Trophoblast cell (in vitro differentiated cells and primary cell): ENCODE results near the gene PITPNM3.
A peak's percentile ranks its signal among the peaks of the same experiment; 100 is the strongest.

Experiments used
- DNase-seq, 2 donors: peaks; one replicate each; pipeline ENCODE4 v3.0.0-alpha.2; 2016
- H2AFZ ChIP-seq: 2 replicates; pipeline ENCODE4 v1.6.1; 2013; ENCODE audit warnings: low read length, moderate library complexity, mild to moderate bottlenecking; ENCODE audit not compliant: insufficient read depth, poor library complexity
- H2AK5ac ChIP-seq: 2 replicates; pipeline ENCODE4 v1.6.1; 2013; ENCODE audit warnings: mild to moderate bottlenecking, low read length
- H2BK120ac ChIP-seq: 2 replicates; pipeline ENCODE4 v1.6.1; 2013; ENCODE audit warnings: low read length, mild to moderate bottlenecking, moderate library complexity; ENCODE audit not compliant: insufficient read depth, poor library complexity
- H2BK12ac ChIP-seq: 2 replicates; pipeline ENCODE4 v1.6.1; 2013; ENCODE audit warnings: mild to moderate bottlenecking, low read length, moderate library complexity
- H2BK5ac ChIP-seq: 2 replicates; pipeline ENCODE4 v1.6.1; 2013; ENCODE audit warnings: low read length, low read depth, moderate library complexity, mild to moderate bottlenecking; ENCODE audit not compliant: poor library complexity
- H3K14ac ChIP-seq: 2 replicates; pipeline ENCODE4 v1.6.1; 2013; ENCODE audit warnings: mild to moderate bottlenecking, low read length
- H3K18ac ChIP-seq: 2 replicates; pipeline ENCODE4 v1.6.1; 2013; ENCODE audit warnings: mild to moderate bottlenecking, low read length
- H3K23ac ChIP-seq: 2 replicates; pipeline ENCODE4 v1.6.1; 2013; ENCODE audit warnings: low read length
- H3K27ac ChIP-seq: 2 replicates; pipeline ENCODE4 v1.5.1; 2013; ENCODE audit warnings: low read depth, mild to moderate bottlenecking, inconsistent platforms, low read length, moderate library complexity
- H3K27me3 ChIP-seq: 2 replicates; pipeline ENCODE4 v1.6.1; 2013; ENCODE audit warnings: inconsistent platforms, mild to moderate bottlenecking, low read length, moderate library complexity; ENCODE audit not compliant: insufficient read depth
- H3K36me3 ChIP-seq, 2 experiments: 1 replicate in 1 of 2; 2 replicates in 1 of 2; pipeline ENCODE4 v1.6.1; 2013; ENCODE audit warnings: low read length in 2 of 2, mild to moderate bottlenecking in 2 of 2, moderate library complexity in 1 of 2; ENCODE audit not compliant: insufficient read depth in 2 of 2, control insufficient read depth in 1 of 2
- H3K4ac ChIP-seq: 2 replicates; pipeline ENCODE4 v1.6.1; 2013; ENCODE audit warnings: low read depth, mild to moderate bottlenecking, low read length, moderate library complexity
- H3K4me1 ChIP-seq, 2 experiments: 1 replicate in 1 of 2; 2 replicates in 1 of 2; pipeline ENCODE4 v1.6.1; 2013; ENCODE audit warnings: low read length in 2 of 2, mild to moderate bottlenecking in 2 of 2, moderate library complexity in 1 of 2; ENCODE audit not compliant: insufficient read depth in 2 of 2, control insufficient read depth in 1 of 2
- H3K4me2 ChIP-seq: 2 replicates; pipeline ENCODE4 v1.6.1; 2013; ENCODE audit warnings: inconsistent platforms, mild to moderate bottlenecking, low read length, moderate library complexity
- H3K4me3 ChIP-seq: 2 replicates; pipeline ENCODE4 v1.5.1; 2013; ENCODE audit warnings: mild to moderate bottlenecking, low read depth, low read length, inconsistent platforms
- H3K79me1 ChIP-seq: one replicate; pipeline ENCODE4 v1.6.1; 2013; ENCODE audit warnings: low read length
- H3K79me2 ChIP-seq: 2 replicates; pipeline ENCODE4 v1.6.1; 2013; ENCODE audit warnings: low read length, mild to moderate bottlenecking; ENCODE audit not compliant: control insufficient read depth, insufficient read depth, poor library complexity
- H3K9ac ChIP-seq: 2 replicates; pipeline ENCODE4 v1.6.1; 2013; ENCODE audit warnings: mild to moderate bottlenecking, low read length
- H3K9me3 ChIP-seq: 2 replicates; pipeline ENCODE4 v1.6.1; 2013; ENCODE audit warnings: low read depth, mild to moderate bottlenecking, control low read depth, inconsistent platforms, low read length; ENCODE audit not compliant: insufficient read depth
- H4K12ac ChIP-seq: 2 replicates; pipeline ENCODE4 v1.6.1; 2013; ENCODE audit warnings: low read depth, mild to moderate bottlenecking, low read length, moderate library complexity
- H4K8ac ChIP-seq: 2 replicates; pipeline ENCODE4 v1.6.1; 2013; ENCODE audit warnings: low read depth, mild to moderate bottlenecking, low read length, moderate library complexity
- H4K91ac ChIP-seq: one replicate; pipeline ENCODE4 v1.6.1; 2013; ENCODE audit warnings: low read depth, mild to moderate bottlenecking, low read length, moderate library complexity
- WGBS: extraction: QIAGEN DNeasy Blood & Tissue Kit; methylation state at CpG from one replicate; pipeline ENCODE4 v1.1.7; 2013; ENCODE audit warnings: missing lambda C conversion rate; ENCODE audit not compliant: insufficient read length, insufficient coverage; ENCODE audit errors: extremely low coverage; 5-methylcytosine and 5-hydroxymethylcytosine counted together

The PITPNM3 gene

GRCh38 chr17:6492892-6493674, 63.3 kb downstream of the PITPNM3 start:
- H2AK5ac ChIP-seq, result no peak overlapping the region
- no peak for DNase-seq
- no peak overlapping the region for H4K12ac ChIP-seq
- H3K9me3 ChIP-seq, result no peaks in the 10 kb centered on the region
- H3K27ac ChIP-seq, result no peak overlapping the region
- H3K18ac ChIP-seq, result no peak overlapping the region
- no peak overlapping the region for H3K4me2 ChIP-seq
- no peaks in the 10 kb centered on the region for H3K79me2 ChIP-seq
- H3K4me1 ChIP-seq, result peaks cover 0 to 3% of the 10 kb centered on the region in 2 experiments
- no peak overlapping the region for H3K4me3 ChIP-seq
- no peaks in the 10 kb centered on the region for H3K36me3 ChIP-seq
- no peaks in the 10 kb centered on the region for H3K79me1 ChIP-seq
- H3K14ac ChIP-seq, result no peak overlapping the region
- H4K8ac ChIP-seq, result no peak overlapping the region
- H2AFZ ChIP-seq, result no peak overlapping the region
- H3K23ac ChIP-seq, result no peak overlapping the region
- no peak overlapping the region for H2BK5ac ChIP-seq
- no peak overlapping the region for H3K4ac ChIP-seq
- no peaks in the 10 kb centered on the region for H3K27me3 ChIP-seq
- WGBS, result no CpG with 5 or more reads among the region's 4 CpGs
- peak overlapping the region; percentile 8 for H3K9ac ChIP-seq
- no peak overlapping the region for H4K91ac ChIP-seq
- no peak overlapping the region for H2BK12ac ChIP-seq
- no peak overlapping the region for H2BK120ac ChIP-seq

GRCh38 chr17:6491071-6491700, 65.2 kb downstream of the PITPNM3 start:
- no peak overlapping the region for H2BK5ac ChIP-seq
- H3K9me3 ChIP-seq, result no peaks in the 10 kb centered on the region
- no peak overlapping the region for H4K91ac ChIP-seq
- no peak overlapping the region for H2AK5ac ChIP-seq
- no peak overlapping the region for H4K8ac ChIP-seq
- H2BK12ac ChIP-seq, result no peak overlapping the region
- H3K4me2 ChIP-seq, result no peak overlapping the region
- H3K27ac ChIP-seq, result no peak overlapping the region
- no peaks in the 10 kb centered on the region for H3K27me3 ChIP-seq
- H3K4me1 ChIP-seq, result peaks cover 4 to 6% of the 10 kb centered on the region in 2 experiments
- H4K12ac ChIP-seq, result no peak overlapping the region
- no peak for DNase-seq
- no peaks in the 10 kb centered on the region for H3K79me1 ChIP-seq
- no peak overlapping the region for H3K9ac ChIP-seq
- no peak overlapping the region for H3K23ac ChIP-seq
- H3K4ac ChIP-seq, result no peak overlapping the region
- no peaks in the 10 kb centered on the region for H3K79me2 ChIP-seq
- H3K4me3 ChIP-seq, result no peak overlapping the region
- H3K14ac ChIP-seq, result no peak overlapping the region
- H2AFZ ChIP-seq, result no peak overlapping the region
- H2BK120ac ChIP-seq, result no peak overlapping the region
- no CpG with 5 or more reads among the region's 7 CpGs for WGBS
- no peak overlapping the region for H3K18ac ChIP-seq
- H3K36me3 ChIP-seq, result no peaks in the 10 kb centered on the region

- H4K12ac ChIP-seq, result no peak overlapping the region
- no peaks in the 10 kb centered on the region for H3K79me2 ChIP-seq
- no peak overlapping the region for H3K4me3 ChIP-seq
- no peaks in the 10 kb centered on the region for H3K79me1 ChIP-seq
- DNase-seq, result no peak
- no peak overlapping the region for H3K4ac ChIP-seq
- H3K14ac ChIP-seq, result no peak overlapping the region
- H3K18ac ChIP-seq, result no peak overlapping the region
- no peak overlapping the region for H4K8ac ChIP-seq
- H2AK5ac ChIP-seq, result no peak overlapping the region
- H2BK5ac ChIP-seq, result no peak overlapping the region
- no peak overlapping the region for H2BK12ac ChIP-seq
- no peak overlapping the region for H2AFZ ChIP-seq
- no peak overlapping the region for H3K27ac ChIP-seq
- no CpG with 5 or more reads among the region's 6 CpGs for WGBS
- H3K9ac ChIP-seq, result no peak overlapping the region
- H4K91ac ChIP-seq, result no peak overlapping the region
- no peaks in the 10 kb centered on the region for H3K36me3 ChIP-seq
- H3K9me3 ChIP-seq, result no peaks in the 10 kb centered on the region
- H3K4me2 ChIP-seq, result no peak overlapping the region
- H3K27me3 ChIP-seq, result no peaks in the 10 kb centered on the region
- no peak overlapping the region for H3K23ac ChIP-seq
- H2BK120ac ChIP-seq, result no peak overlapping the region
- peaks cover 4 to 6% of the 10 kb centered on the region in 2 experiments for H3K4me1 ChIP-seq
Measured at GRCh38 chr17:6489016-6489550, 67.3 kb downstream of the PITPNM3 start.

GRCh38 chr17:6488008-6488539, 68.3 kb downstream of the PITPNM3 start:
- Histone ChIP-seq H3K23ac (no peak overlapping the region), H2AFZ (no peak overlapping the region), H3K27ac (no peak overlapping the region), H3K9me3 (no peaks in the 10 kb centered on the region), H2AK5ac (no peak overlapping the region), H2BK12ac (no peak overlapping the region), H3K4me3 (no peak overlapping the region), H3K14ac (no peak overlapping the region), H3K18ac (no peak overlapping the region), H4K12ac (no peak overlapping the region), H4K8ac (no peak overlapping the region), H3K4ac (no peak overlapping the region), H4K91ac (no peak overlapping the region), H2BK120ac (no peak overlapping the region), H3K4me2 (no peak overlapping the region), H3K27me3 (no peaks in the 10 kb centered on the region), H2BK5ac (no peak overlapping the region), H3K9ac (no peak overlapping the region), H3K79me2 (no peaks in the 10 kb centered on the region), H3K36me3 (no peaks in the 10 kb centered on the region), H3K79me1 (no peaks in the 10 kb centered on the region), H3K4me1 (peaks cover 4 to 6% of the 10 kb centered on the region in 2 experiments)
- peak; percentile 49 to 58 for DNase-seq
- WGBS, result no CpG with 5 or more reads among the region's 6 CpGs
